GM20431 (cell line): Measurements from ENCODE around the gene DNAAF2.
"Not testable (repeated sequence)": the region's sequence is repeated elsewhere in the genome, so short reads cannot be mapped to it uniquely, and the experiment has no call there.

ENCODE experiments used
- in situ Hi-C: fragments of 300-500 bp; cut with MseI, MboI; formaldehyde crosslinking; loops from one replicate; pipeline ENCODE4 v1.15.0; 2020; ENCODE audit warnings: low sequenced_read_pairs; ENCODE audit not compliant: unreplicated experiment

The DNAAF2 gene

DNA sequence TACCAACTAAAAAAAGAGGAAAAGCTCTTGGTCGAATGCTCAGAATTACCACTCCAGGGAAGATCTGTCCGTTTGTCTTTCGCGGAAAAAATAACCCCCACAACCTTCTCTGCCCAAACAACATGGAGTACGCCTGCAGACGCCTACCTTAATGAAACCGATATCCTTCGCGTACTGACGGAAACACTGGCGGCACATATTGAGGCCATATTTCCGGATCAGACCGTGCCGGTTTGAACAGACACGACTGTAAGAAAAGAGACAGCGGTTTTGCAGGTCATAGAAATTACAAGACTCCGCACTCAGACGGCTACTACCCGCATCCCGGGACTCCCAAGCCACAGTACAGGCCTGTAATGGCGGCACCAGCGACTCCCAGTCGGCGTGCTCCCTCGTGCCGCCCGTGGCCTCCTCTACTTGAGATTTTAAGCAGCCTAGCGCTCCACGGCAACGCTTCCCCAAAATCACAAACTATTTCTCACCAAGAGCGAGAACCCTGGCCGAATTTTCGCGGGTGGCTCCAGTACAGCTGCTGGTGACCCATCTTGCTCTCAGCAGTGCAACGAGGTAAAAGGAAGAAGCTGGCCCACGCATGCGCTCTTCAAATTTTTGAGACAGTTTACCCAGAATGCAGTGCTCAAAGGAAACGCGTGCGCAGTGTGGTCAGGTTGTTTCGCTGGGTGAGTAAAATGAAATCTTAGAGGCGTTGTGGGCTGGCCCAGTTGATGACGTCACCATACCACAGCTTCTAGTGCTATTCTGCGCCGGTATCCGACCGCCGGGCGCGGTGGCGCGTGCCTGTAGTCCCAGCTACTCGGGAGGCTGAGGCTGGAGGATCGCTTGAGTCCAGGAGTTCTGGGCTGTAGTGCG, 49.0 kb downstream of the DNAAF2 start, which contains the start of gene RPS29:
Gene RPS29, minus strand, starts transcription at position 578 of the 870 bp plus-strand sequence. Its CDS starts 34 bp downstream, at position 544.
- in situ Hi-C loops, result no loop called here

DNA sequence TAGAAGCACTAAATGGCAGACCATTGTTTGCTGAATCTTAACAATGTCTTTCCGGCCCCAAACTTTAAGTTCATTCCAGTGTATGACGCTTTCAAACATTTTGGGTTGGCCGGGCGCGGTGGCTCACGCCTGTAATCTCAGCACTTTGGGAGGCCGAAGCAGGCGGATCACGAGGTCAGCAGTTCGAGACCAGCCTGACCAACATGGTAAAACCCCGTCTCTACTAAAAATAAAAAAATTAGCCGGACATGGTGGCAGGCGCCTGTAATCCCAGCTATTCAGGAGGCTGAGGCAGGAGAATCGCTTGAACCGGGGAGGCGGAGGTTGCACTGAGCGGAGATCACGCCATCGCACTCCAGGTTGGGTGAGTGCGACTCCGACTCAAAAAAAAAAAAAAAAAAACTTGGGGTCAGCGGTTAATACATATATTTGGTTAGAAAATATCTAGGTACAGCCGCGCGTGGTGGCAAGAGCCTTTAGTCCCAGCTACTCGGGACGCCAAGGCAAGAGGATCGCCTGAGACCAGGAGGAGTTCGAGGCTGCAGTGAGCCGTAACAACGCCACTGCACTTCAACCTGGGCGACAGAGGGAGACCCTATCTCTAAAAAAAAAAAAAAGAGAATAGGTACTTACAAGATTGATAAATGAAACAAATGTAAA, 49.9 kb downstream of the DNAAF2 start:
- in situ Hi-C loops, result not testable (repeated sequence)

DNA sequence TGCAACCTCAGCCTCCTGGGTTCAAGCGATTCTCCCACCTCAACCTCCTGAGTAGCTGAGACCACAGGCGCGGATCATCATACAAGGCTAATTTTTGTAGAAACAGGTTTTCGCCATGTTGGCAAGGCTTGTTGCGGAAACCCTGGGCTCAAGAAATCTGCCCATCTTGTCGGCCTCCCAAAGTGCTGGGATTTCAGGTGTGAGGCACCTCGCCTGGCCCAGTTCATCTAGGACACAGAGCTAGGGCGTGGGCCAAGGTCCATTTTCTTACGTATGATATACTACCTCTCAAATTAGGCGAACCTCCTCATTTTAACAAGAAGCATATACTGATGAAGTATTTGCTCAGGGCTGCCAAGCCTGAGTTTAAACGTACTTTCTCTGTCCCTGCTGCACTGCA, 51.0 kb downstream of the DNAAF2 start:
- in situ Hi-C loops, result no loop called here

DNA sequence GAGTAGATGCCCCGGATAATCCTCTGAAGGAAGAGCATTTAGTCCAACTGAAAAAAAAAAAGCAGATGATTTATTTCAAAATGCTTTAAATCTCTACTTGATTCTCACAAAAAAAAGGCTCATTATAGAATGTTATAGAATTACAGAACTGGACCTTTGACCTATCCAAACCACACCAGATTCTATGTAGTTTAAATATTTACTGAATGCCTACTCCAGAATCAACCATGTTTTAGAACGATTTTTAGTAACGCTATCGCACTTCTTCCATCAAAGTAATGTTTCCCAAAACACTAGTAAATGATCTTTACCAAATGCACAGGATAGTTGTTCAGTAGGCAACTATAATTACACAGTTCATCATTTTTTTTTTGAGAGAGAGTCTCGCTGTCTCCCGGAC, 51.4 kb downstream of the DNAAF2 start:
- in situ Hi-C loops, result no loop called here

- in situ Hi-C loops, result no loop called here
Observed at GRCh38 chr14:49582113-49582977, 52.7 kb downstream of the DNAAF2 start.

- in situ Hi-C loops, result no loop called here
Observed at GRCh38 chr14:49581209-49582112, 53.6 kb downstream of the DNAAF2 start.

DNA sequence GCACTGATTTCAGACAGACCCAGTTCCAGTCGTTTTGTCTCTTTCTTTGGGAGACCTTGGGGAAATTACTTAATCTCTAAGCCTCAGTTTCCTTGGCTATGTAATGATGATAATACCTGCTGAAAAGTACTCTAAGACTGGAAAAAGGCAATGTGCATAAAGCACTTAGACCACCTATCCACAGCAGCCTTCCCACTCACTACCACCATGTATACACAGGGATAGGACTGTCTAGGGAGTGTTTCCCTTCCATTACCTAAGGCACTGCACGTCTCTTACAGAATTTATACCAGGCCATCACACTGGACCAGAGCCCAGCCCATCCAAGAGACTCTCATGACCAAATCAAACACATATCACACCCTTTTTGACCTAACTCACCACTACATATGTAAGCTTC, 55.2 kb downstream of the DNAAF2 start:
- in situ Hi-C loops, result no loop called here

DNA sequence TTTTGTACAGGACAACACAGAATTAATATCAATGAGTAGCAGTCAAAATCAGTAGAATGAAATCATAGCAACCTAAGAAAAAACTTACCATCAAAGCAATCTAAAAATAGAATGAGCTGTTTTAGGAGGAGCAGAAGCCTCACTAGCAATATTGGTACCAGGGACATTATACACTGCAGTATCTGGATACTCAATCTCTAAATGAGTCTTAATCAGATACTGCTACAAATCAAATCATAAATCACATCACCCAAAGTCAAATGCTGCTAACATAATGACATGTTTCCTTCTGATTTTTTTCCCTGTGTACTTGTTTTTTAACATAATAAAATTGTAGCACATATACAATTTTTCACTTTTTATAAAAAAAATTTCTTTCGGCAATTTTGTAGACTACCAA, 56.9 kb downstream of the DNAAF2 start:
- in situ Hi-C loops, result no loop called here
